GM21786 (cell line): ENCODE results near the gene LARP1B.
"Not testable (repeated sequence)": the region's sequence is repeated elsewhere in the genome, so short reads cannot be mapped to it uniquely, and the experiment has no call there.

ENCODE experiments used
- ATAC-seq: cut with Tn5 transposase; IDR thresholded peaks from one replicate; pipeline ENCODE4 v1.9.1; 2021; ENCODE audit not compliant: unreplicated experiment

The LARP1B gene

GRCh38 chr4:128060699-128061565 is at the start of gene LARP1B:
Gene LARP1B, plus strand, starts transcription at chr4:128061312. Its CDS starts 13,640 bp downstream, at chr4:128074952.
- peak; percentile 87 for ATAC-seq

GRCh38 chr4:128025319-128025718 is 35.8 kb upstream of the LARP1B start:
- ATAC-seq = no peak

GRCh38 chr4:128029907-128030306 is 31.2 kb upstream of the LARP1B start:
- no peak for ATAC-seq

- ATAC-seq = no peak
These were observed 29.2 kb upstream of the LARP1B start for GRCh38 chr4:128031756-128032384.

- ATAC-seq = no peak
These were observed 21.5 kb upstream of the LARP1B start for GRCh38 chr4:128039568-128039967.

GRCh38 chr4:128047019-128047418 is 14.1 kb upstream of the LARP1B start:
- ATAC-seq = not testable (repeated sequence)

- not testable (repeated sequence) for ATAC-seq
These were observed 13.6 kb upstream of the LARP1B start for GRCh38 chr4:128047514-128047913.

- not testable (repeated sequence) for ATAC-seq
These were observed 9.9 kb upstream of the LARP1B start for GRCh38 chr4:128051229-128051628.

- ATAC-seq = not testable (repeated sequence)
These were observed 6.2 kb upstream of the LARP1B start for GRCh38 chr4:128054907-128055306.

GRCh38 chr4:128055441-128056206 is 5.5 kb upstream of the LARP1B start:
- not testable (repeated sequence) for ATAC-seq

GRCh38 chr4:128056396-128056795 is 4.7 kb upstream of the LARP1B start:
- ATAC-seq = no peak

- ATAC-seq = no peak
These were observed 902 bp upstream of the LARP1B start for GRCh38 chr4:128060121-128060698.

GRCh38 chr4:128061566-128062536 is 739 bp downstream of the LARP1B start:
- peak; percentile 28 for ATAC-seq

GRCh38 chr4:128066453-128066820 is 5.3 kb downstream of the LARP1B start:
- ATAC-seq = not testable (repeated sequence)

- no peak for ATAC-seq
These were observed 7.8 kb downstream of the LARP1B start for GRCh38 chr4:128068918-128069317.

GRCh38 chr4:128076464-128076863 is 15.4 kb downstream of the LARP1B start:
- no peak for ATAC-seq

GRCh38 chr4:128095293-128095692 is 34.2 kb downstream of the LARP1B start:
- not testable (repeated sequence) for ATAC-seq

GRCh38 chr4:128107766-128108165 is 46.7 kb downstream of the LARP1B start:
- ATAC-seq = no peak

- no peak for ATAC-seq
These were observed 61.9 kb downstream of the LARP1B start for GRCh38 chr4:128123036-128123435.

GRCh38 chr4:128130621-128131020 is 69.5 kb downstream of the LARP1B start:
- ATAC-seq = no peak
